Epithelial cell of proximal tubule (primary cell): ENCODE results near the gene WDR18. TPM values are rescaled to one million over a fixed set of nuclear protein-coding genes. Genes with fewer than 3 reads are reported as not detected.

Experiments
- DNase-seq: peaks from one replicate; pipeline ENCODE4 v3.0.0-alpha.2; 2011; ENCODE audit warnings: low read depth
- H3K4me3 ChIP-seq: 2 replicates; pipeline ENCODE4 v1.5.1; 2011; ENCODE audit warnings: low read depth, mild to moderate bottlenecking, low read length
- CTCF ChIP-seq: conservative IDR thresholded peaks from 2 replicates; pipeline ENCODE4 v1.5.1; 2012; ENCODE audit warnings: low read depth, mild to moderate bottlenecking, low read length
- total RNA-seq: library from RNA; depleted of rRNA; stranded (reverse); fragments of >200 nt; gene quantifications from 2 replicates; pipeline ENCODE4 v1.2.3, GENCODE V29; 2015

WDR18 gene
- total RNA-seq, 1 donor from 2014 or later: 71.0 TPM

DNA sequence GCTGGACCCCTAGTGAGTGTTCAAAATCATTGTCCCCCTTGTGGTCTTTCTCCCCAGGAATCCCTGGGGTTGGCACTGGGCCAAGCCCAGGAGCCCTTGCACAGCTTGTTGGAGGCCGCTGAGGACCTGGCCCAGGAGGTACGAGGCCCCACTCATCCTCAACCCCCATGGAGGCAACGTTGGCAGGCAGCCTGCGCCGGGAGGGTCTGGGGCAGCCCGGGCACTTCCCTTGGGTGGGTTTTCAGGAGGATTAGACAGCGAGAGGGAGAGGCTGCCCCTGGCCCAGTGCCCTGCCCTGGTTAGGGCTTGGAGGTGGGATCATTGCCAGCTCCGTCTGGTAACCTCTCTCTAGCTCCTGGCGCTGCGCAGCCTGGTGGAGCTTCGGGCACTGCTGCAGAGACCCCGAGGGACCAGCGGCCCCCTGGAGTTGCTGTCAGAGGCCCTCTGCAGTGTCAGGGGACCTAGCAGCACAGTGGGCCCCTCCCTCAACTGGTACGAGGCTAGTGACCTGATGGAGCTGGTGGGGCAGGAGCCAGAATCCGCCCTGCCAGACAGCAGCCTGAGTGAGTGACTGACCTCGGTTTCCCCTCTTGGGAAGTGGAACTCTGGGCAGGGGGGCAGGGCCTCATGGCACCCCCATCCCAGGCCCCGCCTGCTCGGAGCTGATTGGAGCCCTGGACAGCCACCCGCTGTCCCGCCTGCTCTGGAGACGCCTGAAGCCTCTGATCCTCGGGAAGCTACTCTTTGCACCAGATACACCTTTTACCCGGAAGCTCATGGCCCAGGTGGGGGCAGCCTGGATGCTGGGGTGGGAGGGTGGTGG is 58.8 kb downstream of the WDR18 start:
- H3K4me3 ChIP-seq: no peak overlapping the region
- no peak for DNase-seq
- TF ChIP-seq CTCF: no peak

Other genes with a start within 250 kb of the WDR18 start
- gene MISP, start 233.2 kb upstream of the WDR18 start, total RNA-seq: 25.2 and 41.5 TPM in 2 replicates
- gene PTBP1, start 186.9 kb upstream of the WDR18 start, total RNA-seq: 186 and 453 TPM in 2 replicates
- gene PLPPR3, start 162.4 kb upstream of the WDR18 start, total RNA-seq: 0.07 and 0.75 TPM in 2 replicates
- gene AZU1, start 156.5 kb upstream of the WDR18 start, total RNA-seq: not detected in 2 replicates
- not detected in 2 replicates for gene PRTN3, start 143.3 kb upstream of the WDR18 start, total RNA-seq
- gene ELANE, start 132.0 kb upstream of the WDR18 start, total RNA-seq: not detected in 2 replicates
- gene CFD, start 124.7 kb upstream of the WDR18 start, total RNA-seq: 3.2 and 5.2 TPM in 2 replicates
- gene MED16, start 91.2 kb upstream of the WDR18 start, total RNA-seq: 53.5 and 57.4 TPM in 2 replicates
- gene RNU6-9, start 90.9 kb upstream of the WDR18 start, total RNA-seq: not detected in 2 replicates
- gene R3HDM4, start 71.1 kb upstream of the WDR18 start, total RNA-seq: 49.8 and 60.0 TPM in 2 replicates
- 0.72 and 0.92 TPM in 2 replicates for gene KISS1R, start 67.0 kb upstream of the WDR18 start, total RNA-seq
- 26.6 and 37.0 TPM in 2 replicates for gene ARID3A, start 58.3 kb upstream of the WDR18 start, total RNA-seq
- under 0.01 and 0.46 TPM in 2 replicates for gene GRIN3B, start 16.1 kb downstream of the WDR18 start, total RNA-seq
- gene TMEM259, start 36.8 kb downstream of the WDR18 start, total RNA-seq: 155 and 193 TPM in 2 replicates
- not detected in 2 replicates for gene RNU6-2, start 37.2 kb downstream of the WDR18 start, total RNA-seq
- gene CNN2, start 42.3 kb downstream of the WDR18 start, total RNA-seq: 164 and 281 TPM in 2 replicates
- gene ABCA7, start 55.8 kb downstream of the WDR18 start, total RNA-seq: 4.3 and 9.7 TPM in 2 replicates
- 6.2 and 6.7 TPM in 2 replicates for gene ARHGAP45, start 82.8 kb downstream of the WDR18 start, total RNA-seq
- gene POLR2E, start 111.0 kb downstream of the WDR18 start, total RNA-seq: 248 and 349 TPM in 2 replicates
- gene GPX4, start 119.6 kb downstream of the WDR18 start, total RNA-seq: 457 and 656 TPM in 2 replicates
- 56.2 and 66.1 TPM in 2 replicates for gene SBNO2, start 189.9 kb downstream of the WDR18 start, total RNA-seq
- gene STK11, start 221.4 kb downstream of the WDR18 start, total RNA-seq: 80.4 and 96.9 TPM in 2 replicates